SU-DHL-6 (cell line): ENCODE results near the gene MYL12A.

ENCODE experiments used
- H2AFZ ChIP-seq: fragments of 200-600 bp; sonication (generic); 2 replicates; pipeline ENCODE4 v1.6.1; 2014; ENCODE audit warnings: low read depth, mild to moderate bottlenecking, moderate library complexity, mixed read lengths, antibody characterized with exemption, low read length; ENCODE audit not compliant: severe bottlenecking
- H3F3A ChIP-seq: fragments of 200-600 bp; shearing (Covaris generic); 2 replicates; pipeline ENCODE4 v1.6.0; 2016; ENCODE audit warnings: antibody characterized with exemption, mild to moderate bottlenecking; ENCODE audit not compliant: insufficient read depth
- H3K27ac ChIP-seq: fragments of 200-600 bp; sonication (generic); 2 replicates; pipeline ENCODE4 v1.5.1; 2016; ENCODE audit warnings: low read depth, mild to moderate bottlenecking, low read length, moderate library complexity, mixed read lengths
- H3K27me3 ChIP-seq: fragments of 200-600 bp; sonication (generic), shearing (Covaris generic); 2 replicates; pipeline ENCODE4 v1.6.0; 2014; ENCODE audit warnings: mild to moderate bottlenecking, low read length
- H3K36me3 ChIP-seq: fragments of 200-600 bp; sonication (generic); 2 replicates; pipeline ENCODE4 v1.6.1; 2014; ENCODE audit warnings: mild to moderate bottlenecking, low read length, mixed read lengths
- H3K4me2 ChIP-seq: fragments of 300-600, 200-600 bp; shearing (Covaris generic), sonication (generic); 2 replicates; pipeline ENCODE4 v1.6.0; 2014; ENCODE audit warnings: low read length, low read depth, mild to moderate bottlenecking; ENCODE audit not compliant: poor library complexity, severe bottlenecking
- H3K4me3 ChIP-seq: fragments of 200-600 bp; sonication (generic); 2 replicates; pipeline ENCODE4 v1.5.1; 2014; ENCODE audit warnings: antibody characterized with exemption, low read length, mild to moderate bottlenecking, mixed read lengths; ENCODE audit not compliant: insufficient read depth, poor library complexity, severe bottlenecking
- H3K79me2 ChIP-seq: fragments of 200-600 bp; sonication (generic); 2 replicates; pipeline ENCODE4 v1.6.1; 2014; ENCODE audit warnings: mild to moderate bottlenecking, low read length, moderate library complexity; ENCODE audit not compliant: insufficient read depth
- H3K9ac ChIP-seq: fragments of 200-600 bp; sonication (generic); 2 replicates; pipeline ENCODE4 v1.7.0; 2014; ENCODE audit warnings: mild to moderate bottlenecking, low read length
- H3K9me2 ChIP-seq: fragments of 200-600 bp; sonication (generic); replicated peaks from 2 replicates; pipeline ENCODE4 v1.6.1; 2014; ENCODE audit warnings: low read length; ENCODE audit not compliant: insufficient read depth
- H3K9me3 ChIP-seq: fragments of 200-600 bp; sonication (generic); 2 replicates; pipeline ENCODE4 v1.6.1; 2014; ENCODE audit warnings: low read length, mixed read lengths; ENCODE audit not compliant: insufficient read depth
- H4K20me1 ChIP-seq: fragments of 200-600 bp; sonication (generic); 2 replicates; pipeline ENCODE4 v1.6.1; 2014; ENCODE audit warnings: low read depth, mild to moderate bottlenecking, antibody characterized with exemption, low read length, moderate library complexity, mixed read lengths
- CTCF ChIP-seq: fragments of 200-600 bp; sonication (generic); IDR thresholded peaks from one replicate; pipeline ENCODE4 v1.5.1; 2017; ENCODE audit warnings: antibody characterized with exemption, mild to moderate bottlenecking, low read length, moderate library complexity; ENCODE audit not compliant: insufficient read depth, poor library complexity, severe bottlenecking
- EZH2phosphoT487 ChIP-seq: fragments of 200-600 bp; sonication (generic), shearing (Covaris generic); conservative IDR thresholded peaks from 2 replicates; pipeline ENCODE4 v1.6.1; 2018; ENCODE audit warnings: mild to moderate bottlenecking, antibody characterized with exemption, low read length, moderate library complexity, mixed read lengths

The MYL12A gene

GRCh38 chr18:3284501-3284900, 36.9 kb downstream of the MYL12A start:
- TF ChIP-seq EZH2phosphoT487 (no peak), CTCF (no peak)
- no peaks in the 10 kb centered on the region for H3K9me3 ChIP-seq
- no peak overlapping the region for H2AFZ ChIP-seq
- no peaks in the 10 kb centered on the region for H3K79me2 ChIP-seq
- peaks cover 6% of the 10 kb centered on the region; the same call in 1 of the 2 replicates for H3F3A ChIP-seq
- H3K27me3 ChIP-seq = no peaks in the 10 kb centered on the region
- no peak overlapping the region for H3K4me2 ChIP-seq
- H3K9me2 ChIP-seq = no peaks in the 10 kb centered on the region
- H3K4me3 ChIP-seq = no peak overlapping the region
- H4K20me1 ChIP-seq = no peaks in the 10 kb centered on the region
- no peaks in the 10 kb centered on the region for H3K36me3 ChIP-seq
- H3K9ac ChIP-seq = no peak overlapping the region
- H3K27ac ChIP-seq = no peak overlapping the region

- Histone ChIP-seq H3K4me2 (no peak overlapping the region), H2AFZ (no peak overlapping the region), H3K79me2 (no peaks in the 10 kb centered on the region), H3F3A (no peaks in the 10 kb centered on the region), H4K20me1 (no peaks in the 10 kb centered on the region), H3K9me3 (no peaks in the 10 kb centered on the region), H3K36me3 (no peaks in the 10 kb centered on the region), H3K27ac (no peak overlapping the region), H3K27me3 (no peaks in the 10 kb centered on the region), H3K9ac (no peak overlapping the region), H3K4me3 (no peak overlapping the region), H3K9me2 (no peaks in the 10 kb centered on the region)
- TF ChIP-seq CTCF (no peak), EZH2phosphoT487 (no peak)
Measured at GRCh38 chr18:3286159-3286558, 38.6 kb downstream of the MYL12A start.

- Histone ChIP-seq H3K9me3 (no peaks in the 10 kb centered on the region), H3K27ac (no peak overlapping the region), H3K9me2 (no peaks in the 10 kb centered on the region), H4K20me1 (no peaks in the 10 kb centered on the region), H3K36me3 (no peaks in the 10 kb centered on the region), H3K79me2 (no peaks in the 10 kb centered on the region), H3F3A (no peaks in the 10 kb centered on the region), H3K27me3 (no peaks in the 10 kb centered on the region), H3K9ac (no peak overlapping the region), H2AFZ (no peak overlapping the region), H3K4me3 (no peak overlapping the region), H3K4me2 (no peak overlapping the region)
- TF ChIP-seq EZH2phosphoT487 = no peak
- TF ChIP-seq CTCF = no peak
Measured at GRCh38 chr18:3293196-3293951, 45.8 kb downstream of the MYL12A start.
